GM10266 (cell line): ENCODE measurements around the gene PTPRN2.

Experiments used
- DNase-seq: peaks from one replicate; pipeline ENCODE4 v3.0.0; 2012; ENCODE audit errors: extremely low spot score
- TF ChIP-seq, protein P1 (sequence below): IDR thresholded peaks from 2 replicates; pipeline ENCODE4 v1.5.1; 2012; ENCODE audit warnings: mild to moderate bottlenecking, low read depth; ENCODE audit not compliant: control insufficient read depth, insufficient read depth; ENCODE audit errors: missing control alignments

The PTPRN2 gene

DNA sequence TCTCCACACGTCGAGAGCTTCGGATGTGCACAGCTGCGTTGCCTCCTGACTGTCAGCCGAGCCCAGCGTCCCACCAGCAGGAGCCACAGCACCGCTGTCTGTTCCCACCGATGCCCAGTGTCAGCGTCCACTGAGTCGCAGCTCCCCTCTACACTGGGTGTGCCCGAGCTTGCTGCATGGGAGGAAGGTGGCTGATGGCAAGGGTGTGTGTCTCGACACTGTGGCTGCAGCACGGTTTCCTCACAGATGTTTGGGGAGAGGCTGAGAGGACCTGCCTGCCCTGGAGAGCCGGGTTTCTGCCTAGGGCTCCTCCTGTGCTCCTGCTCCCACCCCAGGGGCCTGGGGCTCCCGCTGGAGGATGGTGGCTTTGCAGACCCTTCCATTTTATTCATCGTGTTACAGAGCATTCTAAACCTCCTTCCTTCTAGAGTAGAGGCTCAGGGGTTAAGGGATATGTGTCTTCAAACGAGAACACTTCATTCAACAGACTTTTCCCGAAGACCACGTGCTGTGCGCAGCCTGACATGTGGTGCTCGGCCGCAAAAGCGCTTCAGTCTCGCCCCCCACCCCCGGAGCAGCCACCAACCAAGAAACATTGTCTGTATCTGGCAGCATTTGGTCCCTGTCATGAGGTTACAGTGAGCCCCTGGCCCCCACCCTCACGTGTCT, 866.0 kb downstream of the PTPRN2 start:
- no peak for DNase-seq
- TF ChIP-seq, protein P1, sequence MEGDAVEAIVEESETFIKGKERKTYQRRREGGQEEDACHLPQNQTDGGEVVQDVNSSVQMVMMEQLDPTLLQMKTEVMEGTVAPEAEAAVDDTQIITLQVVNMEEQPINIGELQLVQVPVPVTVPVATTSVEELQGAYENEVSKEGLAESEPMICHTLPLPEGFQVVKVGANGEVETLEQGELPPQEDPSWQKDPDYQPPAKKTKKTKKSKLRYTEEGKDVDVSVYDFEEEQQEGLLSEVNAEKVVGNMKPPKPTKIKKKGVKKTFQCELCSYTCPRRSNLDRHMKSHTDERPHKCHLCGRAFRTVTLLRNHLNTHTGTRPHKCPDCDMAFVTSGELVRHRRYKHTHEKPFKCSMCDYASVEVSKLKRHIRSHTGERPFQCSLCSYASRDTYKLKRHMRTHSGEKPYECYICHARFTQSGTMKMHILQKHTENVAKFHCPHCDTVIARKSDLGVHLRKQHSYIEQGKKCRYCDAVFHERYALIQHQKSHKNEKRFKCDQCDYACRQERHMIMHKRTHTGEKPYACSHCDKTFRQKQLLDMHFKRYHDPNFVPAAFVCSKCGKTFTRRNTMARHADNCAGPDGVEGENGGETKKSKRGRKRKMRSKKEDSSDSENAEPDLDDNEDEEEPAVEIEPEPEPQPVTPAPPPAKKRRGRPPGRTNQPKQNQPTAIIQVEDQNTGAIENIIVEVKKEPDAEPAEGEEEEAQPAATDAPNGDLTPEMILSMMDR = no peak

DNA sequence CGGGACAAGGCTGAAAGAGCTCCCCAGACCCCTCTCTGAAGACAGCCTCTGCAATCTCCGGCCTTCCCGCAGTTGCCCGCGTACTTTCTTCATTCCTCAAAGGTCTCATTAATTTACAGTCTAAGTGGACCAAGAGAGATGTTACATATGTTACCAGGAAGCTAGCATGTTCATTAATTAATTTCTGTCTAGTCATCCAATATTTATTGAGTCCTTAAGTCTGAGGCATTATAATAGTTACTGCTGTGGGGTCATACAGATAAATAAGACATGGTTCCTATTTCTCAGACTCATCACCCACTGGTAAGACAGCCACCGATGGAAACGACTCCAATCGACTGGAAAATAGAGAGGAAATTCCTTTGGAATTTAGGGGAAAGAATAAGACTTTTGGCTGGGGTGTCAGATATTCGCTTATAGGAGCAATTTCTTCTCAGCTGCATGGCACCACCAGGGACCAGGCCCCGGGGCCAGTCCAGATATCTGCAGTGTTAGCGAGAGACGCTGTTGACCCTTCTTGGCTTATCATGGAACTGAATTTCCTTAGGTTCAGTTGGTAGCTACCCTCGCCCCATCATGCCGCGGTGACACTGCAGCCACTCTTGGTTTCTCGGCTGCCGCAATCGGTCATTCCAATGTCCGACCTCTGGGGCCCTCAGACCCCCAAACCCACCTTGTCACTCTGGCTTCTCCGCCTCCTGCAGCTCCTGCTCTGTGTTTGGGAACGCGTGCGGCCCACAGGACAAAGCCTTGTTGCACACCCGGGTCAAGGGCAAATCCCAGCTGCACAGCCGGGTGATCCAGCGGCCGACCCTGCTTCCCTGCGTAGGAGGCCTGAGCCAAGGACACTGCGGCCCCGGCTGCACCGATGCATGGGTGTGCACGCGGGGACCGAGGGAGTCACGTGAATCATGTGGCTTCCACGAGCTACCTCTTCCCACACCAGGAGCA, 867.6 kb downstream of the PTPRN2 start:
- no peak for DNase-seq
- TF ChIP-seq, protein P1 = no peak

DNA sequence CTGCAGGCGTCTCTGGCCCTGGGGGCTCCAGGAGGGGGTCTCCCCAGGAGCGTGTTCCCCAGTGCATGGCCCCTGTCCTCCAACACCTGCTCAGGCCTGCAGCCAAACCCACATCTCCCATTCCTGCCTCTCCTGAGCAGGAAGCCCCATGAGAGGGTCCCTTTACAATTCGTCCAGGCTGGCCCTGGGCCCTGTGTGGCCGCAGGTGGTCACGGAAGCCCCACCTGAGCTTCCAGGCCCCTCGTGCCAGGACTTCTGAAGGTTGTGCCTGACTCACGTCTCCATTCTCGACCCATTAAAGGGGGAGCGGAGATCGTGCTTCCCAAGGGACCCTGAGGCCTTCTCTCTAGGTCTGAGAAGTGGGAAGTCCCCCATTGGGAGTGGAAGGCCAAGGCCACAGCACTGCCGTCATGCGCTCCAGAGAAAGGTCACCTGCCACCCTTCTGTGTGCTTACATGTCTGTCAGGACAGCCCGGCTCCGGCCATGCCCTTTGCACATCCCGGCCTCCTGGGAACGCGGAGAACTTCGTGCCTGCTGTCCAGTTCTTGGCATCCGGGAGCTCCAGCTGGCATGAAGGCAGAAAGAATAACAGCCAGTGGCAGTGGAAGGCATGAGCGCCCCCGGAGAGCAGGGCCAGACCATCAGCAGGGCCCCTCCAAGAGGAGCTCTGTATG, 868.5 kb downstream of the PTPRN2 start:
- no peak for DNase-seq
- TF ChIP-seq, protein P1 = no peak

DNA sequence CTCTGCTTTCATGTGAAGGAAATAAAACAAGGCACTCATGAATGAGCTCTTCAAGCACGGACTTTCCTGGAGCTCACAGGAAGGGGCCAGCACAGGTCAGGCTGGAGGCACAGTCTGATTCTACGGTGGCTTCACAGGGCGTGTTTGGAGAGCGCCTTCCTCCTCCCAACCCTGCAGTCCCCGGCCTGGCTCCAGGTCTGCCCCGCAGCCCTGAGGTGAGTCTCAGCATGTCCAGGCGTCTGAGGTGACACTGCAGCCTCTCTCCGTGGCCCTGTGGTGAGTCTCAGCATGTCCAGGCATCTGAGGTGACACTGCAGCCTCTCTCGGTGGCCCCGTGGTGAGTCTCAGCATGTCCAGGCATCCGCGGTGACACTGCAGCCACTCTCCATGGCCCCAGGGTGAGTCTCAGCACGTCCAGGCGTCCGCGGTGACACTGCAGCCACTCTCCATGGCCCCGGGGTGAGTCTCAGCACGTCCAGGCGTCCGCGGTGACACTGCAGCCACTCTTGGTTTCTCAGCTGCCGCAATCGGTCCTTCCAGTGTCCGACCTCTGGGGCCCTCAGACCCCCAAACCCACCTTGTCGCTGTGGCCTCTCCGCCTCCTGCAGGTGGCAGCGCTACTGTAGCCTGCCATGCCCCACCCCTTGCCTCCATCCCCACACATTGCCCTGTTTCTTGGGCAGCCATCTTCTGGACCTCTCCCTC, 869.2 kb downstream of the PTPRN2 start:
- no peak for DNase-seq
- TF ChIP-seq, protein P1 = no peak

DNA sequence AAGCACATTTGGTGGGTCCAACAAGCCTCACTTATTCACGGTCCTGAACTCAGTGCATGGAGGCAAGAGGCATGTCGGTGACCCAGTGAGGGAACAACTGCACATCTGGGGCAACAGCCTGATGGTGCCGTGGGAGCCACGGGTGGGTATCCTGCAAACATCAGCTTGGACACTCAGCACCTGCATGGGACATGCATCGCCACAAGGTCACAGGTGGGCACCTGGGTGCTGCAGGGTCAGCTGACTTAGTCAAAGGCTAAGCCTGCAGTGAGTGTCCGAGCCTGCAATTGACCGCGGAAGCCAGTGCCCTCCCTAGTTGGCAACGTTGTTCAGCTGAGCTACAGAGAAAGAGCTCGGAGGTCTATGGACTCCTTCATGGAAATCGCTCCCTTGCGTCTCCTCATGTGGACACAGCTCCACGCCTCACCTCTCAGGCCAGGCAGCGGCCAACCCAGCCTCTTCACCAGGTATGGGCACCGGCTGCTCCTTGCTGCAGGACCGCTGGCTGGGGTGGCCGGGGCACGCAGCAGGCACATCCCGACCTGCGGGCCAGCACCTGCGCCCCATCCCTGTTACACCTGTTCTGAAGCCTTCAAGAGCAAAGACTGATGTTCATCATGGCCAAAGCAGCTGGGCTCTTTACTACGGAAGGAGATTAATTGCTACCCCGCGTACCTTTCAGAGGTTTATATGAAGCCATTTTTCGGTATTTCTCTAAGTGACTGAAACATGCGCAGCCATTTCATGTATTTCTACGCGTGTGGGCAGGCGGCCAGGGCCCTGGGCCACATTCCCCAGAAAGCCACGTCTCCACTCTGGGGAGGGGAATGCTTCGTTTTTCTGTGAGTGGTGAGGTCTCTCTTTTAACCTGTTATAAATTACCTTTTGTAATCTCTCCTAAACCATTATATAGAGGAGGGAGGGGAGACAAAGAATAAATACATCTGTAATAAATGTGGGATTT, 870.1 kb downstream of the PTPRN2 start:
- TF ChIP-seq, protein P1 = no peak
- no peak for DNase-seq

DNA sequence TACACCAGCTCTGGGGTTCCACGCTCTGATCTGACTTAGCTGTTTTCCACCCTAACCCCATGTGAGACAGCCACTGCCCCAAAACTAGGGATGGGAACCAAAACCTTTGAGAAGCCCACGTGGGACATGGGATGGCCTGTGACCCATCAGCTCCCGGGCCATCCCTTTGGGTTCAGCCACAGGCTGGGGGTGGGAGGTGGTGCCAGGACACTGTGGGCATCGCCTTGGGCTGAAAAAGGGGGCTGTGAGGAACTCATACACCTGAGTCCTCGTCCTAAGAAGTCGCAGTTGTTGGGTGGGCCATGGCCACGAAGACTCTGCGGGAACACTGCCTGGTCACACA, 871.7 kb downstream of the PTPRN2 start:
- DNase-seq = no peak
- TF ChIP-seq, protein P1 = no peak
